Activated CD4-positive, alpha-beta T cell treated with anti-CD3 and anti-CD28 coated beads for 36 hours (primary cell): ENCODE measurements around the gene SEC22A. TPM values are rescaled to one million over a fixed set of nuclear protein-coding genes. Genes with fewer than 3 reads are reported as not detected.
"Not testable (repeated sequence)": the region's sequence is repeated elsewhere in the genome, so short reads cannot be mapped to it uniquely, and the experiment has no call there.

Source experiments
- ATAC-seq: fragments of 200-7000 bp; cut with Tn5 transposase; one replicate; pipeline ENCODE4 v1.10.0; 2021; ENCODE audit warnings: mild to moderate bottlenecking, moderate library complexity
- CTCF ChIA-PET: fragments of 350-600 bp; sonication (Branson Sonifier 250); formaldehyde crosslinking; loops from one replicate; lab custom pipeline; 2021; ENCODE audit warnings: antibody characterized with exemption; lab: Charles Lee
- POLR2A ChIA-PET: fragments of 350-600 bp; sonication (Branson Sonifier 250); formaldehyde crosslinking; loops from one replicate; lab custom pipeline; 2021; ENCODE audit warnings: antibody characterized with exemption, inconsistent platforms; lab: Charles Lee
- DNase-seq: peaks from one replicate; pipeline ENCODE4 v3.0.0-alpha.2; 2020
- H3K27ac Mint-ChIP-seq: one replicate; pipeline ENCODE4 v1.8.0; 2021; ENCODE audit warnings: mixed read lengths
- H3K27me3 Mint-ChIP-seq: one replicate; pipeline ENCODE4 v1.8.0; 2021; ENCODE audit warnings: mixed read lengths
- H3K36me3 Mint-ChIP-seq: one replicate; pipeline ENCODE4 v1.8.0; 2021; ENCODE audit warnings: low read depth, mixed read lengths
- H3K4me1 Mint-ChIP-seq: one replicate; pipeline ENCODE4 v1.8.0; 2021; ENCODE audit warnings: mixed read lengths
- H3K4me3 Mint-ChIP-seq: one replicate; pipeline ENCODE4 v1.8.0; 2021; ENCODE audit warnings: mild to moderate bottlenecking, moderate library complexity, mixed read lengths
- H3K9me3 Mint-ChIP-seq: one replicate; pipeline ENCODE4 v1.8.0; 2021; ENCODE audit warnings: low read depth, mixed read lengths
- intact Hi-C, 2 experiments: fragments of 100-400 bp; cut with DNase I in 1 of 2; cut with micrococcal nuclease in 1 of 2; formaldehyde crosslinking; loops; one replicate each; pipeline versions ENCODE4 v1.14.2 to v1.15.1; 2022 to 2024; cut with DNase I, micrococcal nuclease
- total RNA-seq, 2 experiments: library from RNA; stranded (reverse); gene quantifications; one replicate each; pipeline ENCODE4 v1.2.3, GENCODE V29; 2021

SEC22A gene
- total RNA-seq, 2 experiments from 2014 or later, result 13.2 to 16.3 TPM

DNA sequence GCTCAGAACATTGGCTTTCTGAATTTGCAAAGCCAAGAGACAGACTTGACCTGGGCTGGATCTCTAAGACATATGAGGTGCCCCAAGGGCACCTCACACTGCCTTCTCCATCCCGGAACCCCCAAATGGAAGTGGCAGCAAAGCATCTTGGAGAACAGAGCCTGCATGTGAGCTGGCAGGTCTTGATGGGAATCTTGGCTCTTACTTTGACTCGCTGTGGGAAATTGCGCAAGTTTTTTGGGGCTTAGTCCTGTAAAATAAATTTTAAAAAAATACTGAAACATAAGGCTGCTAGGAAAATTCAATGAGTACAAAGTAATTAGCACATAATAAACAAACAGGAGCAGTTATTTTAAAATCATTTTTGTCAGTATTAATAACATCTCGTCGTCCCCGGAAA is 13.7 kb upstream of the SEC22A start:
- Mint-ChIP-seq H3K4me1 (no peaks in the 10 kb centered on the region), H3K9me3 (no peaks in the 10 kb centered on the region), H3K27ac (no peak overlapping the region), H3K27me3 (no peaks in the 10 kb centered on the region), H3K36me3 (peaks cover 4% of the 10 kb centered on the region), H3K4me3 (no peak overlapping the region)
- intact Hi-C loops, result no loop called here
- DNase-seq (no peak), ATAC-seq (no peak)
- POLR2A ChIA-PET, result no interaction called here
- CTCF ChIA-PET, result no interaction called here

DNA sequence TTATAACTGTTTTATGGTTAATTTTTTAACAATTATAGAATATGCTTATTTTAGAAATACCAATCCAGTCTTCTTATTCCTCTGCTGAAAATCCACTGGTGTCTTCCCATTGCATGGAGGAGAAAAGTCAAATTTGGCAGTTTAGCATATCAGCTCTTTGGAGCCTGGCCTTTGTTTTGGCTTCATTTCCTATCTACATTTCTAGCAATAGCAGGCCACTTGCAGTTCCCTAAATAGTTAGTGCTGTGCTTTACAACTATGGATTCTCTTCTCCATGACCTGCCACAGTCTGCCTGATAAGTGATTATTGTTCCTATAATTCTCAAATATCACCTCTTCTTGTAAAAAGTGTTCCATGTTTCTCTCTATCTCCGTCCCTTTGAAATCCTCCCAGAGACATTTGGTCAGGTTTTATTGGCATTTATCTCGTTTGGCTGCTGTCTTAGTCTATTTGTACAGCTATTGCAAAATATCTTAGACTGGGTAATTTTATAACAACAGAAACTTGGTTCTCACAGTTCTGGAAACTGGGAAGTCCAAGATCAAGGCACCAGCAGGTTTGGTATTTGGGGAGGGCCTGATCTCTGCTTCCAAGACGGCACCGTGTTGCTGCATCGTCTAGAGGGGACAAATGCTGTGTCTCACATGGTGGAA is 8.2 kb upstream of the SEC22A start:
- ChIA-PET POLR2A (no interaction called here), CTCF (no interaction called here)
- ATAC-seq (no peak), DNase-seq (no peak)
- no peaks in the 10 kb centered on the region for H3K4me1 Mint-ChIP-seq
- H3K4me3 Mint-ChIP-seq, result no peak overlapping the region
- H3K27me3 Mint-ChIP-seq, result no peaks in the 10 kb centered on the region
- H3K36me3 Mint-ChIP-seq, result peaks cover 2% of the 10 kb centered on the region
- H3K27ac Mint-ChIP-seq, result no peak overlapping the region
- intact Hi-C loops, result no loop called here
- no peaks in the 10 kb centered on the region for H3K9me3 Mint-ChIP-seq

DNA sequence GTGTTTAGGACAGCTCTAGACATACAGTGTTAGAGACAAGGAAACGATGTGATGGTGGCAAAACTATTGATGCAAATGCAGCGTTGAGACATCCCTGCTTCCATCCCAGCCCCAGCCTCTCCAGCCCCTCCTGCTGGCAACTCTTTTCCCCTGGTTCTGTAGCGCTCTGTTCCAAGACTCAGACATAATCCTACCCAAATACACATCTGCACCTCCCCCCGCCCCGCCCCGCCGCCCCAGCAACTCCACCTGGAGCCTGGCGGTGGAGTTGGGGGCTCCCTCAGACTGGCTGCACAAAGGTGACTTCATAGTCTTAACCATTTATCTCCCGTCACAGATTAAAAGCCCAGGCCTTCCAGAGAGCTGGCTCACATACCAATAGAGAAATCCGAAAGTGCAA is 7.2 kb upstream of the SEC22A start:
- ATAC-seq, result no peak
- H3K4me3 Mint-ChIP-seq, result no peak overlapping the region
- no peak overlapping the region for H3K27ac Mint-ChIP-seq
- ChIA-PET POLR2A (no interaction called here), CTCF (no interaction called here)
- H3K36me3 Mint-ChIP-seq, result peaks cover 5% of the 10 kb centered on the region
- intact Hi-C loops, result no loop called here
- peaks cover 3% of the 10 kb centered on the region for H3K9me3 Mint-ChIP-seq
- no peaks in the 10 kb centered on the region for H3K27me3 Mint-ChIP-seq
- no peaks in the 10 kb centered on the region for H3K4me1 Mint-ChIP-seq
- no peak for DNase-seq

DNA sequence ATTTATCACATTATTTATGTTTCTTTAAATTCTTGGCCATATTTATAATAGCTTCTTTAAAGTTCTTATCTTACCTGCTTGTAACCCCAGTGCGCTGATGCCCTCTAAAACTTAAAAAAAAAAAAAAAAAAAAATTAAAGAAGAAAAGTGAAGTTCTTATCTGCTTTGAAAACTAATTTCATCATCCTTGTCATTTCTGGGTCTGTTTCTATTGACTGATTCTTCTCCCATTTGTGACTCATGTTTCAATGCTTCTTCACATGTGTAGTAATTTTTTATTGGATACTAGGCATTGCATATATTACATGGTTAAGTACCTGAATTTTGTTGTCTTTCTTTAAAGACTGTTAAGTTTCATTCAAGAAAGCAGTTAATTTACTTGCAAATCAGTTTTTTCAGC is 3.4 kb upstream of the SEC22A start:
- Mint-ChIP-seq H3K9me3 (peaks cover 3% of the 10 kb centered on the region), H3K36me3 (peaks cover 5% of the 10 kb centered on the region), H3K4me3 (no peak overlapping the region), H3K27ac (no peak overlapping the region), H3K4me1 (peaks cover 21% of the 10 kb centered on the region), H3K27me3 (no peaks in the 10 kb centered on the region)
- intact Hi-C loops, result no loop called here
- POLR2A ChIA-PET, result interaction anchor here (0.6 kb wide), 1 partner anchor 45 kb away, joined by 4 read pairs; no protein-coding TSS in a partner anchor
- ATAC-seq (no peak), DNase-seq (no peak)
- CTCF ChIA-PET, result interaction anchor here (0.6 kb wide), 1 partner anchor 362 kb away, joined by 3 read pairs; no protein-coding TSS in a partner anchor

DNA sequence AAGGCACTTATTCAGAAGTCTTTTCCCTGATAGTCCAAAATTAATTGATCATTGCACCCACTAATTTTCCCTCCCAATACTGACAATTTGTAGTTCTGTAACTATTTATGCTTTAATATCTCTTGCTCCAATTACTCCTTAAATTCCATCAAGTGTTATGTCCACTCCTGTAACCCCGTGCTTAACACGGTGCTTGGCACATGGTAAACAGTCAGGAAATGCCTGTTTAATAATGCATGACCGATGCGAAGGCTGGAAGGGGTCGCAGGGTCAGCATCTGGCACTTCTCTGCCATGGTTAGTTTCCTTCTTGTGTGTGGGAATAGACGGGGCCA is 553 bp upstream of the SEC22A start:
- Mint-ChIP-seq H3K27me3 (no peaks in the 10 kb centered on the region), H3K9me3 (peaks cover 3% of the 10 kb centered on the region), H3K27ac (peak overlapping the region; percentile 97), H3K4me1 (peaks cover 28% of the 10 kb centered on the region), H3K4me3 (peak overlapping the region; percentile 96), H3K36me3 (peaks cover 5% of the 10 kb centered on the region)
- intact Hi-C loops, result loop anchor here (1.0 to 10.0 kb wide), 10 partner anchors 134 to 1854 kb away; partner anchors contain the start of genes HACD2 (in 2 of the 2), HSPBAP1 (in 2 of the 2), CCDC14 (in 1 of the 2) and EAF2 (in 1 of the 2)
- DNase-seq, result no peak
- ChIA-PET CTCF (interaction anchor here (1.0 to 1.4 kb wide), 2 partner anchors 10 to 18 kb away, joined by 3 to 5 read pairs; no protein-coding TSS in a partner anchor), POLR2A (interaction anchor here (0.6 to 1.0 kb wide), 3 partner anchors 47 to 404 kb away, joined by 3 to 7 read pairs (median 4); no protein-coding TSS in a partner anchor)
- no peak for ATAC-seq

DNA sequence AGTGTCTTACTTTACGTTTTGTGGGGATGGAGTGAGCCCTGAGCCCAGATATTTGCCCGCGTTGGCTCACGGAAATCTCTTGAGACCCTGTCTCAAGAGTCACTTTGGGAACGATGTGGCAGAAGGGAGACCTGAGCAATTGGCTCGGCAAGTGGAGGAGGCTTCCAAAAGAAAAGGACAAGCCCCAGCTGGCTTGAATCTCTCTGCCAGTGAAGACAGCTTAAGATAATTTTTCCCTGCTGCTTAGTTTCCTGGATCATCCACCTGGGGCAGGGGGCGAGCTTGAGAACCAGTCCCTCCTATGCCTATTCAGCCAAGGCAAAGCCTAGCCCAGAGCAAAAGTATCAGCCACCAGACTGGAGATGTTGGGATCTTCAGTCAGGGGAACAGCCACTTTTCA is 708 bp downstream of the SEC22A start:
- peaks cover 3% of the 10 kb centered on the region for H3K9me3 Mint-ChIP-seq
- ATAC-seq, result no peak
- POLR2A ChIA-PET, result no interaction called here
- CTCF ChIA-PET, result interaction anchor here (0.7 to 1.4 kb wide), 2 partner anchors 8 to 384 kb away, joined by 3 to 5 read pairs; no protein-coding TSS in a partner anchor
- H3K36me3 Mint-ChIP-seq, result peaks cover 2% of the 10 kb centered on the region
- intact Hi-C loops, result loop anchor here (5.0 to 10.0 kb wide), 5 partner anchors 410 to 1852 kb away; partner anchors contain the start of genes FAM162A (in 1 of the 2), HEG1 (in 1 of the 2), HSPBAP1 (in 1 of the 2) and KPNA1 (in 1 of the 2)
- no peaks in the 10 kb centered on the region for H3K27me3 Mint-ChIP-seq
- peak overlapping the region; percentile 96 for H3K4me3 Mint-ChIP-seq
- DNase-seq, result peak; percentile 13
- peak overlapping the region; percentile 97 for H3K27ac Mint-ChIP-seq
- peaks cover 30% of the 10 kb centered on the region for H3K4me1 Mint-ChIP-seq

DNA sequence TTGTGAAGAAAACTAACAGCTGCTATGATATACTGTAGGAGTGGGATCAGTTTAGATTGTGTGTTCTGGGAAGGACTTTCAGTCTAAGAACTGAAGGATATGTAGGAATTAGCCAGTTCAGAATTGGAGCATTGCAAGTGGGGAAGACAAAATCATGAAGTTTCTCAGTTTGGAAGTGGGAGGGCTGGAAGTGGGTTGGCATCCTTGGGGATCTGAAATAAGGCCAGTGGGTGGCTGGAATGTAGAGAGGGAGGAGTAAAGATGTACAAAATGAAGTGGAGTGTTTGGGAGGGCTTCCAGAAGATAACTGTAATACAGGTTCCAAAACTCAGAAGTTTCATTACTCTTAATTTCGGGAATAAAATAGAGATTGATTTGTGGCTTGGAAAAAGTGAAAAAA is 17.2 kb downstream of the SEC22A start:
- H3K27ac Mint-ChIP-seq, result no peak overlapping the region
- POLR2A ChIA-PET, result no interaction called here
- no peak overlapping the region for H3K4me3 Mint-ChIP-seq
- intact Hi-C loops, result no loop called here
- CTCF ChIA-PET, result interaction anchor here (1.0 kb wide), 1 partner anchor 17 kb away, joined by 3 read pairs; the partner anchor contains the start of gene SEC22A
- no peak for ATAC-seq
- no peaks in the 10 kb centered on the region for H3K9me3 Mint-ChIP-seq
- H3K27me3 Mint-ChIP-seq, result no peaks in the 10 kb centered on the region
- no peak for DNase-seq
- peaks cover 23% of the 10 kb centered on the region for H3K36me3 Mint-ChIP-seq
- H3K4me1 Mint-ChIP-seq, result no peaks in the 10 kb centered on the region

DNA sequence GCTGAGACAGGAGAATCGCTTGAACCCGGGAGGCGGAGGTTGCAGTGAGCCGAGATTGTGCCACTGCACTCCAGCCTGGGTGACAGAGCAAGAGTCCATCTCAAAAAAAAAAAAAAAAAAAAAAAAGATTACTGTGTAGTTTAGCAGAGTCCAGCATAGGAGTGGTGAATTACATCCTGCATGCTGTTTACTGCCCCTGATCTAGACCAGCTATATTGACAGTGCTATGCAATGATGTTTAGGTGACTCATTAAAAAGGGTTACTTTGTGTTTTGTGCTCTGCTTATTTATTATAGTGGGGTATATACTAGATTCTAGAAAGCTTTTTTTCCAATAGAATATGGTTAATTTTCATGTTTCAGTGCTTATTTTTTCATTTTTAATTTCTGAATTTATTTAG is 19.6 kb downstream of the SEC22A start:
- H3K27ac Mint-ChIP-seq, ATAC-seq: not testable (repeated sequence)

DNA sequence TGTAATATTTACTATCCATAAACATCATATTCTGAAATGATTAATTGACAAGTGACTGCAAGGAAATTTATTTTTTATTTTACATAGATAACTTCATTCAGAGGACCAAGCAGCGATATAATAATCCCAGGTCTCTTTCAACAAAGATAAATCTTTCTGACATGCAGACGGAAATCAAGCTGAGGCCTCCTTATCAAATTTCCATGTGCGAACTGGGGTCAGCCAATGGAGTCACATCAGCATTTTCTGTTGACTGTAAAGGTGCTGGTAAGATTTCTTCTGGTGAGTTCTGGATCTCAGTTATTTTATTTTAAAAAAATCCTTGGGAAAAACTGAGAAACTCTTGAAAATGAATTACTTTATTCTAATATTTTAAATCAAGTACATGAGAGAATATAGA is 23.3 kb downstream of the SEC22A start:
- intact Hi-C loops, result no loop called here
- peaks cover 41% of the 10 kb centered on the region for H3K36me3 Mint-ChIP-seq
- POLR2A ChIA-PET, result no interaction called here

More for the DNA sequence above, 19.6 kb downstream of the SEC22A start:
- H3K4me1 Mint-ChIP-seq, H3K9me3 Mint-ChIP-seq, DNase-seq, H3K4me3 Mint-ChIP-seq, H3K27me3 Mint-ChIP-seq, intact Hi-C loops: not testable (repeated sequence)
- H3K36me3 Mint-ChIP-seq, result peaks cover 17% of the 10 kb centered on the region
- POLR2A ChIA-PET, result interaction anchor here (0.7 kb wide), 1 partner anchor 202 kb away, joined by 3 read pairs; no protein-coding TSS in a partner anchor
- CTCF ChIA-PET, result interaction anchor here (0.6 to 0.7 kb wide), 3 partner anchors 15 to 253 kb away, joined by 3 read pairs; no protein-coding TSS in a partner anchor

DNA sequence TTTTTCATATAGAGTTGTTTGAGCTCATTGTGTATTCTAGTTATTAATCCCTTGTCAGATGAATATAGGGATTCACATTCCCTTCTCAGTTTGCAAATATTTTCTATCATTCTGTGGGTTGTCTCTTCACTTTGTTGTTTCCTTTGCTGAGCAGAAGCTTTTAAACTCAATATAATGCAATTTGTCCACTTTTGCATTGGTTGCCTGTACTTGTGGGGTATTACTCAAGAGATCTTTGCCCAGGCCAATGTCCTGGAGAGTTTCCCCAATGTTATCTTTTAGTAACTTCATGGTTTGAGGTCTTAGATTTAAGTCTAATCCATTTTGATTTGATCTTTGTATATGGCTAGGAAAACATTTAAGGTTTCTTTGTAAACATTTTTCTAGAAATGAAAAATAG is 24.8 kb downstream of the SEC22A start:
- peaks cover 50% of the 10 kb centered on the region for H3K36me3 Mint-ChIP-seq
- no peak overlapping the region for H3K4me3 Mint-ChIP-seq
- POLR2A ChIA-PET, result no interaction called here
- CTCF ChIA-PET, result interaction anchor here (0.7 kb wide), 1 partner anchor 47 kb away, joined by 4 read pairs; no protein-coding TSS in a partner anchor
- H3K4me1 Mint-ChIP-seq, result no peaks in the 10 kb centered on the region
- no peaks in the 10 kb centered on the region for H3K27me3 Mint-ChIP-seq
- H3K27ac Mint-ChIP-seq, result no peak overlapping the region
- DNase-seq (no peak), ATAC-seq (no peak)
- peaks cover 13% of the 10 kb centered on the region for H3K9me3 Mint-ChIP-seq
- intact Hi-C loops, result no loop called here

More for the DNA sequence above, 23.3 kb downstream of the SEC22A start:
- H3K27ac Mint-ChIP-seq, result no peak overlapping the region
- no peak overlapping the region for H3K4me3 Mint-ChIP-seq
- ATAC-seq (no peak), DNase-seq (no peak)
- H3K27me3 Mint-ChIP-seq, result no peaks in the 10 kb centered on the region
- CTCF ChIA-PET, result interaction anchor here (0.7 kb wide), 1 partner anchor 158 kb away, joined by 3 read pairs; no protein-coding TSS in a partner anchor
- H3K4me1 Mint-ChIP-seq, result no peaks in the 10 kb centered on the region
- H3K9me3 Mint-ChIP-seq, result peaks cover 13% of the 10 kb centered on the region

DNA sequence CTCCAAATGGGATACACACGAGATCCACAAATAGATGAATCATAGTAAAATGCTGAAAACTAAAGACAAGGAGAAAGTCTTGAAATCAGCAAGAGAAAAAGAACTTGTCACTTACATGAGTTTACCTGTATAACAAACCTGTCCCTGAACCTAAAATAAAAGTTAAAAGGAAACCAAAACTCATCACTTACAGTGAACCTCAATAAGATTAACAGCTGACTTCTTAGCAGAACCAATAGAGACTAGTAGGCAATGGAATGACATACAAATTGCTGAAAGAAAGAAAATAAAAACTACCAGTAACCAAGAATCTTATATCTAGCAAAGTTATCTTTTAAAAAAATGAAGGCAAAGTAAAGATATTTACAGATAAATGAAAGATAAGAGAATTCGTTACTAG is 27.4 kb downstream of the SEC22A start:
- no peak overlapping the region for H3K4me3 Mint-ChIP-seq
- ChIA-PET CTCF (no interaction called here), POLR2A (no interaction called here)
- H3K9me3 Mint-ChIP-seq, result peaks cover 13% of the 10 kb centered on the region
- peaks cover 58% of the 10 kb centered on the region for H3K36me3 Mint-ChIP-seq
- ATAC-seq (no peak), DNase-seq (no peak)
- H3K4me1 Mint-ChIP-seq, result no peaks in the 10 kb centered on the region
- H3K27ac Mint-ChIP-seq, result no peak overlapping the region
- intact Hi-C loops, result no loop called here
- no peaks in the 10 kb centered on the region for H3K27me3 Mint-ChIP-seq

DNA sequence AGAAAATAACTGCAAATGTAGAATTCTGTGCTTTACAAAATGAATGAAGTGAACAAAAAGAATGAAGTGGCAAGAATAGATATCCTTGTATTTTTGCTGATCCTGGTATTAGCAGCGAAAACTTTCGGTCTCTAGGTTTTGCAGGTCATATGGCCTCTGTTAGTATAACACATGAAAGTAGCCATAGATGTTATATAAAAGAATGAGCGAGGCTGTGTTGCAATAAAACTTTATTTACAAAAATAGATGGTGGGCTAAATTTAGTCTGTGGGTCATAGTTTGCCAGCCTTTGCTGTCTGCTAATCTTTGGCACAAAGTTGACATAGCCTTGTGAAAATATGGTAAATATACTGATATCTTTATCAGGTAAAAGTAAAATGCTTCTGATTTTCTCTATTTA is 35.2 kb downstream of the SEC22A start:
- Mint-ChIP-seq H3K36me3 (peaks cover 48% of the 10 kb centered on the region), H3K27me3 (no peaks in the 10 kb centered on the region), H3K27ac (no peak overlapping the region), H3K9me3 (peaks cover 4% of the 10 kb centered on the region), H3K4me3 (no peak overlapping the region), H3K4me1 (no peaks in the 10 kb centered on the region)
- POLR2A ChIA-PET, result no interaction called here
- ATAC-seq (no peak), DNase-seq (no peak)
- CTCF ChIA-PET, result no interaction called here
- intact Hi-C loops, result no loop called here
